GM19043 (cell line): Measurements from ENCODE around the gene MSI2.
"Not testable (repeated sequence)": the region's sequence is repeated elsewhere in the genome, so short reads cannot be mapped to it uniquely, and the experiment has no call there.

Experiments
- ATAC-seq: cut with Tn5 transposase; IDR thresholded peaks from one replicate; pipeline ENCODE4 v1.9.1; 2021; ENCODE audit warnings: low read depth; ENCODE audit not compliant: unreplicated experiment

Gene MSI2

DNA sequence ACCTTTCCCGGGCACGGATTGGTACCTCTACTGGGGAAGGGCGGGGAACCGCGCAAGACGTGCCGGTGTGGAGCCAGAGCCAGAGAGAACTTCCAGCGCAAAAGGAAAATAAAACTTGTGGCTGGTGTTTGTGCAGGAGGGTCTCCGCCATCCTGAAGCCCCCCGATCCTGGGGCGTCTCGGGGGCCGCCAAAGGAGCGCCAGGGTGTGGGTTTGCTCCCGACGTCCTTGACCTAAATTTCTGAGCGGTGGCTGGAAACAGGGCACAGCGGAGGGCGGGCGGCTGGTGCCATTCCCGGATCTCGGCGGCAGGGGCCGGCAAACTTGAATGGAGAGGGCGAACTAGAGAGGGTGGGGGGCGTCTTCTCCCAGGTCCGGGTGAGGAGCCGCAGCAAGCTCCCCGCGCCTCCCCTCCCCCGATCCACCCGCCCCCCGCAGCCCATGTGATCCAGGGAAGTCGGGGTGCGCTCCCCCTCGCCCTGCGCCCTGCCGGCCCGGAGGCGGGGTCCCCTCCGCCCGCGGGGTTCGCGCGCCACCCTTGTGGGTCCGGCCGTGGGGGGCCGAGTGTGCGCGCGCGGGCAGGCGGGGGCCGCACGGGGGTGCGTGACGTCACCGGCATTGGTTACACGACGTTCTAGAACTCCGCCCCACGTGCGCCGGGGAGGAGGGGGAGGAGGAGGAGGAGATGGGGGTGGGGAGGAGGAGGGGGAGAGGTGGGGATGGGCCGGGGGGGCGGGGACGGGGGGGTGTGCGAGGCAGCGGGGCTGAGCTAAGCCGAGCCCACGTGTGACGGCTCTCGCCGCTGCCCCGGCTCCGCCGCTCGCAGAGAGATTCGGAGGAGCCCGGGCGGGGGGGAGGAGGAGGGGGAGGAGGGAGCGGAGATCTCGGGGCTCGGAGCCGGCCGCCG lies at the start of gene MSI2:
Gene MSI2 (plus strand): TSS at position 748 of the 906 bp plus-strand sequence. CDS start 220 bp downstream, outside the sequence.
- ATAC-seq: peak; percentile 53

- ATAC-seq: no peak
Measured at GRCh38 chr17:57206928-57207327, 49.4 kb upstream of the MSI2 start.

GRCh38 chr17:57207396-57207795 lies 48.9 kb upstream of the MSI2 start:
- ATAC-seq: no peak

- ATAC-seq: no peak
Measured at GRCh38 chr17:57210224-57210553, 46.1 kb upstream of the MSI2 start.

GRCh38 chr17:57210972-57211411 lies 45.3 kb upstream of the MSI2 start:
- ATAC-seq: no peak

GRCh38 chr17:57211543-57211942 lies 44.8 kb upstream of the MSI2 start:
- ATAC-seq: no peak

DNA sequence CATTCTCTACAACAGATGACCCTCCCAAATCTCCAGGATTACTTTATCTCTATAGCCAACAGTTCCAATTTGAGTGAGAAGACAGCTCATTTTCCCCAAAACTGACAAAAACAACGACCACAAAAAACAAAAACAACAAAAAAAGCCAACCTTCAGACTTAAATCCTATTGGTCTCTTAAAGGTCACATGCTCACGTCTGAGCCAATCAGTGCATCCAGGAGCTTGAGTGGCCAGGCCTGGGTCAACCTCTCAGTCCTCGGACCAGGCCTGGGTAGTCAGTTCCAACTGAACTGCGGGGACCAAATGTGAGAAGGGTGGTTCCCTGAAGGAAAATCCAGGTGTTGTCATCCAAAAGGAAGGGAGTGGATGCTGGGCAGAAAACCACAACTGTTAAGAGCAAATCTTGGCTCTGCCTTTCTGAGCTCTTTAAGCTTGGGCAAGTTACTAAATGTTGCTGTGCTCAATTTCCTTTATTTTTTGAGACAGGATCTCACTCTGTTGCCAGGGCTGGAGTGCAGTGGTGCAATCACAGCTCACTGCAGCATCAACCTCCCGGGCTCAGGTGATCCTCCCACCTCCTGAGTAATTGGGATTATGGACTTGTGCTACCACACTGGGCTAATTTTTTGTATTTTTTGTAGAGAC lies 43.0 kb upstream of the MSI2 start:
- ATAC-seq: no peak

DNA sequence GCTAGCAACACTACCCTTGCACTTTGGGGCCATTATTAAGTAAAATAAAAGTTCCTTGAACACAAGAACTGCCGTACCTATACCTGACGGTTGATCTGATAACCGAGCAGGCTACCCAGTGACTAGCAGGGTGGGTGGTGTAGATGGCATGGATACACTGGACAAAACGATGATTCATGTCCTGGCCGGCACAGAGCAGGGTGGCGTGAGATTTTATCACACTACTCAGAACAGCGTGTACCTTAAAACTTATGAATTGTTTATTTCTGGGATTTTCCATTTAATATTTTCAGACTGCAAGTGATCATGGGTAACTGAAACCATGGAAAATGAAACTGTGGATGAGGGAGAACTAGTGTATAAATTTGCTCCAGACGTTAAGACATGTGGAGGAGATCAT lies 41.0 kb upstream of the MSI2 start:
- no peak for ATAC-seq

GRCh38 chr17:57221366-57222350 lies 34.7 kb upstream of the MSI2 start:
- no peak for ATAC-seq

GRCh38 chr17:57222422-57222821 lies 33.9 kb upstream of the MSI2 start:
- ATAC-seq: not testable (repeated sequence)

DNA sequence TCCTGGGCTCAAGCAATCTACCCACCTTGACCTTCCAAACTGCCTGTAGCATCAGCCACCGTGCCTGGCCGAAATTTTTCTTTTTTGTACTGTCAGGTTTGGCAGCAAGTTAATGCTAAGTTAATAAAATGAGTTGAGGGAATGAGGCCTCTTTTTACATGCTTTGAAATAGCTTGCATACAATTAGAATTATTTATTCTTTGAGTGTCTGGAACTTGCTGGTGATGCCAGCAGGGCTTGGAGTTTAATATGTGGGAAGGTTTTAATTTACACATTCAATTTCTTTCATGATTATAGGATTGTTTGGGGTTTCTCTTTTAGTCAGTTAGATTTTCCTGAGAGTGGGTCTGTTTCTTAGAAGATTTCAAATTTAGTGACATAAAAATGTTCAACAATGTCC lies 31.2 kb upstream of the MSI2 start:
- ATAC-seq: no peak

DNA sequence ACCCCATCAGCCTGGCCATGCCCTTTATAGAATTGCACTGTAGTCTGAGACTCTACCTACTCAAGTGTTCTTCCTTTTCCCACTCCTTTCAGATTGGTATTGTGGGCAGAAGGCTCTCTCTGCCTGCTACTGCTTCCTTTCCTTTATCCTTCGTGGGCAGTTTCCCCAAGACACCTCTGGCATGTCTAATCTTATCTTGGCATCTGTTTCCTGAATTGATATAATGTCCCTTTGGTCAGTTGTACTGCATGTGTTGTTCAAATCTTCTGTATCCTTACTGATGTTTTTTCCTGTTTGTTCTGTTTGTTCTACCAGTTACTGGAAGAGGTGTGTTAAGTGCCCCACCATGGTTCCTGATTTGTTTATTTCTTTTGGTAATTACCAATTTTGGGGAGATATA lies 29.5 kb upstream of the MSI2 start:
- ATAC-seq: no peak

- no peak for ATAC-seq
Measured at GRCh38 chr17:57228911-57229310, 27.4 kb upstream of the MSI2 start.

DNA sequence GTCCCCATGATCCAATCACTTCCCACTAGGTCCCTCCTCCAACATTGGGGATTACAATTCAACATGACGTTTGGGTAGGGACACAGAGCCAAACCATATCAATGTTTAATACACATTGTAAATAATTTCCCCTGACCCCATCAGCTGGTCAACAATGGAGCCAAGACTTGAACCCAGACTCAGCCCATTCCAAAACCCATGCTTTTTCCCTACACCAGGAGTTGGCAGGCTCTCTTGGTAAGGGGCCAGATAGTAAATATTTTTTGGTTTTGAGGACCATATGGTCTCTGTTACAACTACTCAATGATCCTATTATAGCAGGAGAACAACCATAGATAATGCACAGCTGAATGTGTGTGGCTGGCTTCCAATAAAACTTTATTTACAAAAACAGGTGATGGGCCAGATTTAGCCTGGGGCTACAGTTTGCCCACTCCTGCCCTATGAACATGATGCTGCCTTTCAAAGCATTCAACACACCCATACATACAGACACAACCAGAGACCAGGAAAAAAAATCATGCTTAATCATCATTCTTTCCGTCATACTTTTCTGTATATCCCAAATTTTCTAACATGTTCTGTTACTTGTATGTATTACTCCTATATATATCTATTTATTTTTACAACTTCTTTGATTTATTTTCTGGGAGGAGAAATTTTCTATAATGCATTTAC lies 22.1 kb upstream of the MSI2 start:
- ATAC-seq: no peak

GRCh38 chr17:57234739-57235092 lies 21.6 kb upstream of the MSI2 start:
- no peak for ATAC-seq

DNA sequence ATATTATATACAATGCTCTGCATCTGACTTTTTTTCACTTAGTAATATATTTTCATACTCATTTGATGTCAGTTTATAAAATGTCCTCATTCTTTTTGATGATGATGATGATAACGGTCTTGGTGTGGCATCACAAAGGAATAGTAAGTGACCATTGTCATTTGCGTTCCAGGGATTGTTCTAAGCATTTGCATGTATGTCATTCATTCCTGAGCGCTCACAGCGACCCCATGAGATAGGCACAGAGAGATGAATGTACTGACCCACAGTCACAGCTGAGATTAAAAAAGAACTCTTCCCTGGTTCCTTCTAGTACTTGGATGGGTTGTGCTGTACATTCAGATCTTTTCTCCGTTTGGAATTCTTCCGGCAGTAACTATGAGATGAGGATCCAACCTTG lies 21.2 kb upstream of the MSI2 start:
- ATAC-seq: no peak

- ATAC-seq: no peak
Measured at GRCh38 chr17:57236686-57237299, 19.5 kb upstream of the MSI2 start.

- ATAC-seq: no peak
Measured at GRCh38 chr17:57240648-57241047, 15.7 kb upstream of the MSI2 start.

DNA sequence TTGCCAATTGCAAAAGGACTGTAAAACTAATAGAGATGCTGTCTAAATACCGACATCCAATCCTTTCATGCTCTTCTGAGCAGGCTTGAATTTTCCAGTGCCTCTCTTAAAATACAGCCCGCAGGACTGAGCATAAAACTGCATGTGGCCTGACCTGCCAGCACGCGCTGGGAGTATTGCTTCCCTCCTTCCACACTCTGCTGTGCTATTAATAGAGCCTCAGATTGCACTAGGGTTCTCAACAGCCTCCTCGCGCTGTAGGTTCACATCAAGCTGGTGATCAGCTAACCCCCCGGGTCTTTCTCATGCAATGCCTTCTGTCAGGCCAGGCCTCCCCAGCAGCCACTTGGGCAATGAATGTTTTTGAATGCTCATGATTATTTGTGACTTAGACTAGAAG lies 14.2 kb upstream of the MSI2 start:
- ATAC-seq: no peak

- ATAC-seq: no peak
Measured at GRCh38 chr17:57243171-57243622, 13.1 kb upstream of the MSI2 start.
